Lung (tissue), 12 donors: Measurements from ENCODE around the gene MAPK4. TPM values are rescaled to one million over a fixed set of nuclear protein-coding genes. Genes with fewer than 3 reads are reported as not detected.

Experiments used
- ATAC-seq: fragments of 200-7000 bp; cut with Tn5 transposase; one replicate; pipeline ENCODE4 v1.9.1; 2020; ENCODE audit warnings: moderate number of reproducible peaks; ENCODE audit not compliant: insufficient read depth, low FRiP score
- DNase-seq, 3 donors: peaks; one replicate each; pipeline ENCODE4 v3.0.0-alpha.2; 2013 to 2017
- H3K27ac ChIP-seq, 2 donors: one replicate each; pipeline ENCODE4 v1.5.1; 2013; ENCODE audit warnings: mild to moderate bottlenecking in 2 of 2, moderate library complexity in 2 of 2, control low read depth in 1 of 2, inconsistent platforms in 1 of 2, low read depth in 1 of 2, low read length in 1 of 2
- H3K27me3 ChIP-seq, 3 donors: one replicate each; pipeline ENCODE4 v1.5.1; 2013; ENCODE audit warnings: low read length in 2 of 3; ENCODE audit not compliant: control insufficient read depth in 3 of 3, insufficient read depth in 3 of 3
- H3K36me3 ChIP-seq, 4 donors: one replicate each; pipeline ENCODE4 v1.5.1; 2013; ENCODE audit warnings: low read length in 4 of 4, mild to moderate bottlenecking in 1 of 4, moderate library complexity in 1 of 4; ENCODE audit not compliant: control insufficient read depth in 4 of 4, insufficient read depth in 4 of 4
- H3K4me1 ChIP-seq, 5 donors: one replicate each; pipeline ENCODE4 v1.5.1; 2013; ENCODE audit warnings: low read length in 5 of 5, mild to moderate bottlenecking in 2 of 5, moderate library complexity in 1 of 5; ENCODE audit not compliant: control insufficient read depth in 5 of 5, insufficient read depth in 5 of 5
- H3K4me3 ChIP-seq: one replicate; pipeline ENCODE4 v1.5.1; 2013; ENCODE audit warnings: mild to moderate bottlenecking, control low read depth, moderate library complexity
- H3K9ac ChIP-seq, 2 donors: one replicate each; pipeline ENCODE4 v1.5.1; 2013; ENCODE audit warnings: low read length in 2 of 2, control low read depth in 1 of 2; ENCODE audit not compliant: insufficient read depth in 1 of 2
- H3K9me3 ChIP-seq, 4 donors: one replicate each; pipeline ENCODE4 v1.5.1; 2013; ENCODE audit warnings: low read length in 3 of 4, mild to moderate bottlenecking in 1 of 4, moderate library complexity in 1 of 4; ENCODE audit not compliant: control insufficient read depth in 4 of 4, insufficient read depth in 3 of 4
- CTCF ChIP-seq: IDR thresholded peaks from 2 replicates; pipeline ENCODE4 v1.5.1; 2012; ENCODE audit warnings: mild to moderate bottlenecking; ENCODE audit errors: control extremely low read depth, extremely low read depth
- WGBS, 2 donors: extraction: QIAGEN DNeasy Blood & Tissue Kit; methylation state at CpG; one replicate each; pipeline ENCODE4 v1.1.7; 2013; 5-methylcytosine and 5-hydroxymethylcytosine counted together
- polyA plus RNA-seq, 2 donors: library from polyadenylated mRNA; stranded (reverse); fragments of 200-250 nt; gene quantifications; one replicate each; pipeline ENCODE4 v1.2.1, GENCODE V29; 2013
- total RNA-seq, 2 donors: library from RNA; depleted of rRNA in 1 of 2; stranded (reverse); fragments of >200 nt in 1 of 2; gene quantifications; one replicate each; pipeline ENCODE4 v1.2.1, GENCODE V29; 2014 to 2021
- donor health status: control.
- donor health status: control.
- donor health status: Bipolar disorder and iron deficiency.
- donor health status: healthy.
- donor health status: DM: yes; HTN: yes; CAD: no.

MAPK4 gene
- total and polyA plus RNA-seq, 4 donors, result 1.8 to 10.7 (median 3.9) TPM

- Histone ChIP-seq H3K36me3 (no peaks in the 10 kb centered on the region), H3K4me1 (no peaks in the 10 kb centered on the region), H3K27me3 (no peaks in the 10 kb centered on the region), H3K4me3 (no peak overlapping the region), H3K9ac (no peak overlapping the region), H3K9me3 (peaks cover 0 to 6% (median under 1%) of the 10 kb centered on the region in 4 donors), H3K27ac (no peak overlapping the region)
- 48 to 65% methylated on average over 10 of the region's 10 CpGs for WGBS, 2 donors
- DNase-seq (peak in 1 of 3 donors; percentile 25), ATAC-seq (no peak)
- TF ChIP-seq CTCF, result no peak
These were observed 103.0 kb downstream of the MAPK4 start for GRCh38 chr18:50662775-50663383.

- ATAC-seq (no peak), DNase-seq (no peak)
- WGBS, 2 donors, result 92 to 95% methylated on average over 40 of the region's 40 CpGs
- Histone ChIP-seq H3K9me3 (peaks cover 0 to 6% (median under 1%) of the 10 kb centered on the region in 4 donors), H3K27me3 (no peaks in the 10 kb centered on the region), H3K27ac (no peak overlapping the region), H3K36me3 (no peaks in the 10 kb centered on the region), H3K4me1 (no peaks in the 10 kb centered on the region), H3K4me3 (no peak overlapping the region), H3K9ac (no peak overlapping the region)
- TF ChIP-seq CTCF, result no peak
These were observed 103.9 kb downstream of the MAPK4 start for GRCh38 chr18:50663626-50664441.

- Histone ChIP-seq H3K27ac (peak overlapping the region in 1 of 2 donors; percentile 51), H3K4me3 (no peak overlapping the region), H3K4me1 (no peaks in the 10 kb centered on the region), H3K9ac (no peak overlapping the region), H3K27me3 (no peaks in the 10 kb centered on the region), H3K9me3 (peaks cover 0 to 6% (median under 1%) of the 10 kb centered on the region in 4 donors), H3K36me3 (no peaks in the 10 kb centered on the region)
- no peak for TF ChIP-seq CTCF
- WGBS, 2 donors, result 62 to 68% methylated on average over 6 of the region's 6 CpGs
- DNase-seq (no peak), ATAC-seq (no peak)
These were observed 105.1 kb downstream of the MAPK4 start for GRCh38 chr18:50665015-50665414.
